H1 (cell line): ENCODE measurements around the gene NLRC5. TPM values are rescaled to one million over a fixed set of nuclear protein-coding genes. Genes with fewer than 3 reads are reported as not detected.
A peak's percentile ranks its signal among the peaks of the same experiment; 100 is the strongest.

ENCODE experiments used
- CTCF ChIA-PET: fragments of 300-600 bp; sonication (Branson Sonifier 250); formaldehyde crosslinking; loops from one replicate; lab custom pipeline; 2021; ENCODE audit not compliant: partially characterized antibody; lab: Charles Lee
- POLR2A ChIA-PET: fragments of 300-600 bp; sonication (Branson Sonifier 250); formaldehyde crosslinking; loops from one replicate; lab custom pipeline; 2021; ENCODE audit warnings: inconsistent platforms; ENCODE audit not compliant: partially characterized antibody; lab: Charles Lee
- DNase-seq, 2 experiments: peaks; one replicate each; pipeline versions ENCODE4 v3.0.0 to v3.0.0-alpha.2; 2010 to 2022; ENCODE audit warnings: low spot score in 2 of 2, low read depth in 1 of 2, mixed read lengths in 1 of 2
- FAIRE-seq: peaks from 2 replicates; lab custom pipeline; 2011; peaks lifted over from hg19 to GRCh38; lab: Jason Lieb, UNC
- H2AFZ ChIP-seq: 2 replicates; pipeline ENCODE4 v1.8.1; 2012; ENCODE audit warnings: low read length, inconsistent platforms
- H2AK5ac ChIP-seq: 2 replicates; pipeline ENCODE4 v1.6.1; 2013; ENCODE audit warnings: low read depth, low read length
- H2BK120ac ChIP-seq: replicated peaks from 2 replicates; pipeline ENCODE3; 2013; ENCODE audit warnings: low read depth, low read length, inconsistent platforms
- H2BK12ac ChIP-seq: 2 replicates; pipeline ENCODE4 v1.6.1; 2013; ENCODE audit warnings: low read depth, low read length
- H2BK15ac ChIP-seq: 2 replicates; pipeline ENCODE4 v1.6.1; 2013; ENCODE audit warnings: low read length
- H2BK20ac ChIP-seq: 2 replicates; pipeline ENCODE4 v1.6.1; 2013; ENCODE audit warnings: low read length
- H2BK5ac ChIP-seq: 2 replicates; pipeline ENCODE4 v1.6.1; 2013; ENCODE audit warnings: low read depth, low read length
- H3K14ac ChIP-seq: 2 replicates; pipeline ENCODE4 v1.6.1; 2013; ENCODE audit warnings: inconsistent platforms; ENCODE audit not compliant: insufficient read length
- H3K18ac ChIP-seq: 2 replicates; pipeline ENCODE4 v1.6.1; 2013; ENCODE audit warnings: low read length; ENCODE audit errors: extremely low read depth
- H3K23ac ChIP-seq: 2 replicates; pipeline ENCODE4 v1.6.1; 2013; ENCODE audit warnings: inconsistent platforms; ENCODE audit not compliant: insufficient read length
- H3K23me2 ChIP-seq: 2 replicates; pipeline ENCODE4 v1.6.1; 2013; ENCODE audit warnings: low read depth, low read length
- H3K27ac ChIP-seq: 2 replicates; pipeline ENCODE4 v1.6.1; 2011; ENCODE audit warnings: low read depth, low read length, inconsistent platforms
- H3K27me3 ChIP-seq, 4 experiments: replicated peaks in 1 of 4; 1 replicate in 1 of 4; 2 replicates in 3 of 4; pipeline versions ENCODE4 v1.6.1 to v1.8.1; 2011 to 2013; ENCODE audit warnings: low read length in 3 of 4, mild to moderate bottlenecking in 3 of 4, inconsistent platforms in 2 of 4, mixed read lengths in 2 of 4, moderate library complexity in 1 of 4; ENCODE audit not compliant: control insufficient read depth in 3 of 4, insufficient read depth in 3 of 4; ENCODE audit errors: extremely low read depth in 1 of 4
- H3K36me3 ChIP-seq, 4 experiments: 2 replicates each; pipeline versions ENCODE4 v1.6.1 to v1.8.1; 2011 to 2013; ENCODE audit warnings: mild to moderate bottlenecking in 4 of 4, low read length in 3 of 4, moderate library complexity in 2 of 4, control low read depth in 1 of 4, inconsistent platforms in 1 of 4; ENCODE audit not compliant: insufficient read depth in 4 of 4, control insufficient read depth in 2 of 4
- H3K4ac ChIP-seq: replicated peaks from 2 replicates; pipeline ENCODE3; 2013; ENCODE audit warnings: low read length, low read depth, mixed read lengths, inconsistent platforms; ENCODE audit not compliant: insufficient read length
- H3K4me1 ChIP-seq, 4 experiments: replicated peaks in 1 of 4; 1 replicate in 1 of 4; 2 replicates in 3 of 4; pipeline versions ENCODE4 v1.6.1 to v1.8.1; 2011 to 2013; ENCODE audit warnings: low read length in 3 of 4, inconsistent platforms in 2 of 4, mixed read lengths in 1 of 4; ENCODE audit not compliant: insufficient read depth in 4 of 4, control insufficient read depth in 3 of 4
- H3K4me2 ChIP-seq, 2 experiments: 2 replicates each; pipeline versions ENCODE4 v1.6.1 to v1.8.1; 2011 to 2013; ENCODE audit warnings: low read depth in 2 of 2, low read length in 2 of 2, control low read depth in 1 of 2, inconsistent platforms in 1 of 2, mild to moderate bottlenecking in 1 of 2; ENCODE audit not compliant: insufficient read depth in 1 of 2
- H3K4me3 ChIP-seq, 4 experiments: fragments of 200-600, 300-600 bp in 1 of 4; sonication (generic), shearing (Covaris generic), sonication (Bioruptor Twin) in 1 of 4; 2 replicates each; pipeline versions ENCODE4 v1.5.1 to v1.8.1; 2011 to 2016; ENCODE audit warnings: low read length in 4 of 4, low read depth in 3 of 4, control low read depth in 2 of 4, inconsistent platforms in 2 of 4, mild to moderate bottlenecking in 2 of 4, mixed read lengths in 1 of 4, moderate library complexity in 1 of 4; ENCODE audit not compliant: insufficient read depth in 2 of 4; ENCODE audit errors: extremely low read depth in 1 of 4
- H3K56ac ChIP-seq: replicated peaks from 2 replicates; pipeline ENCODE3; 2013; ENCODE audit warnings: low read depth, mild to moderate bottlenecking, mixed read lengths, low read length, inconsistent platforms; ENCODE audit not compliant: insufficient read length
- H3K79me1 ChIP-seq: 2 replicates; pipeline ENCODE4 v1.6.1; 2013; ENCODE audit warnings: low read depth, low read length, control low read depth
- H3K79me2 ChIP-seq, 2 experiments: 2 replicates each; pipeline versions ENCODE4 v1.6.1 to v1.8.1; 2012 to 2013; ENCODE audit warnings: low read length in 2 of 2, mild to moderate bottlenecking in 2 of 2, inconsistent platforms in 1 of 2; ENCODE audit not compliant: insufficient read depth in 2 of 2, control insufficient read depth in 1 of 2
- H3K9ac ChIP-seq, 4 experiments: replicated peaks in 1 of 4; 1 replicate in 1 of 4; 2 replicates in 3 of 4; pipeline versions ENCODE4 v1.6.1 to v1.8.1; 2011 to 2013; ENCODE audit warnings: low read depth in 3 of 4, low read length in 3 of 4, control low read depth in 2 of 4, mild to moderate bottlenecking in 2 of 4, moderate library complexity in 2 of 4, inconsistent platforms in 1 of 4; ENCODE audit errors: extremely low read depth in 1 of 4
- H3K9me3 ChIP-seq, 2 experiments: 2 replicates each; pipeline versions ENCODE4 v1.6.1 to v1.8.1; 2012 to 2013; ENCODE audit warnings: mild to moderate bottlenecking in 2 of 2, moderate library complexity in 2 of 2, control low read depth in 1 of 2, inconsistent platforms in 1 of 2, low read depth in 1 of 2, low read length in 1 of 2, mixed read lengths in 1 of 2; ENCODE audit not compliant: insufficient read depth in 2 of 2
- H4K20me1 ChIP-seq, 2 experiments: replicated peaks in 1 of 2; 2 replicates each; pipeline versions ENCODE3 to v1.8.1; 2011 to 2013; ENCODE audit warnings: inconsistent platforms in 2 of 2, low read length in 2 of 2, mild to moderate bottlenecking in 1 of 2; ENCODE audit not compliant: insufficient read depth in 2 of 2, control insufficient read depth in 1 of 2
- H4K5ac ChIP-seq: 2 replicates; pipeline ENCODE4 v1.6.1; 2013; ENCODE audit warnings: low read length, low read depth, mixed read lengths, inconsistent platforms; ENCODE audit not compliant: insufficient read length
- H4K8ac ChIP-seq: 2 replicates; pipeline ENCODE4 v1.8.0; 2013; ENCODE audit warnings: mild to moderate bottlenecking, moderate library complexity, low read length, inconsistent platforms; ENCODE audit not compliant: insufficient read depth; ENCODE audit errors: extremely low read depth
- H4K91ac ChIP-seq: replicated peaks from 2 replicates; pipeline ENCODE3; 2013; ENCODE audit warnings: low read length, mixed read lengths, inconsistent platforms; ENCODE audit not compliant: insufficient read length
- ASH2L ChIP-seq: fragments of 200-600, 300-600 bp; sonication (generic); IDR thresholded peaks from one replicate; pipeline ENCODE4 v1.7.1; 2017; ENCODE audit warnings: low read length
- CBX5 ChIP-seq: fragments of 300-800, 300-1000 bp; sonication (generic); IDR thresholded peaks from 2 replicates; pipeline ENCODE4 v1.7.1; 2016; ENCODE audit warnings: antibody characterized with exemption, low read length, low read depth
- CHD2 ChIP-seq: IDR thresholded peaks from 2 replicates; pipeline ENCODE4 v1.6.1; 2012; ENCODE audit warnings: low read length, improper control_type of control experiment
- SRF ChIP-seq: IDR thresholded peaks from 2 replicates; pipeline ENCODE4 v1.6.1; 2011; ENCODE audit warnings: mild to moderate bottlenecking, low read depth, low read length, moderate library complexity
- SUZ12 ChIP-seq: fragments of 200-600 bp; sonication (generic); IDR thresholded peaks from 2 replicates; pipeline ENCODE4 v1.6.1; 2012; ENCODE audit warnings: mild to moderate bottlenecking, inconsistent platforms, low read length, moderate library complexity, mixed read lengths
- WGBS, 2 experiments: shearing (Covaris generic) in 1 of 2; methylation state at CpG; one replicate each; pipeline versions ENCODE4 v1.1.6 to v1.1.7; 2013 to 2015; ENCODE audit warnings: low lambda C conversion rate in 2 of 2, mixed read lengths in 2 of 2, inconsistent platforms in 1 of 2, low coverage in 1 of 2, missing lambda C conversion rate in 1 of 2; ENCODE audit not compliant: insufficient replicate concordance in 2 of 2, insufficient coverage in 1 of 2, insufficient read length in 1 of 2; ENCODE audit errors: extremely low coverage in 1 of 2, missing lambda C conversion rate in 1 of 2; 5-methylcytosine and 5-hydroxymethylcytosine counted together
- polyA plus RNA-seq, 7 experiments: library from polyadenylated mRNA; depleted of rRNA in 3 of 7; stranded (reverse) in 5 of 7; unstranded in 2 of 7; fragments of >200 nt in 5 of 7; fragments of 200-250 nt in 2 of 7; gene quantifications; 1 replicate in 5 of 7; 2 replicates in 1 of 7; 4 replicates in 1 of 7; pipeline versions ENCODE4 v1.2.1 to v1.2.3, GENCODE V29; 2011 to 2013; ENCODE audit warnings: missing spikeins in 2 of 7, mixed read lengths in 2 of 7
- total RNA-seq: library from RNA; stranded (reverse); fragmentation: NEBNext Ultra II Directional; extraction: Animal tissue kit (Norgen Biotek cat#: 25700); gene quantifications from 2 replicates; pipeline ENCODE4 v1.2.1, GENCODE V29; 2021
- TF ChIP-seq, protein P1 (sequence below), 3 experiments: IDR thresholded peaks; 1 replicate in 2 of 3; 2 replicates in 1 of 3; pipeline versions ENCODE4 v1.5.1 to v1.6.1; 2011; ENCODE audit warnings: low read length in 3 of 3, mild to moderate bottlenecking in 3 of 3, inconsistent platforms in 2 of 3, low read depth in 1 of 3, moderate library complexity in 1 of 3; ENCODE audit not compliant: insufficient read depth in 1 of 3; ENCODE audit errors: control extremely low read depth in 1 of 3

NLRC5 gene
- total and polyA plus RNA-seq, 2 of the 8 experiments (the other 6 are each of a cell fraction or from before 2014, with no cell fraction given), result 2.2 to 3.2 TPM

- no peak within 1 kb of the TSS for H3K14ac ChIP-seq
- no peaks in the 10 kb centered on the region for H3K79me1 ChIP-seq
- H2BK5ac ChIP-seq, result no peak within 1 kb of the TSS
- H4K5ac ChIP-seq, result no peak within 1 kb of the TSS
- H3K36me3 ChIP-seq, result no peaks in the 10 kb centered on the region
- H3K9ac ChIP-seq, result no peak within 1 kb of the TSS
- H4K20me1 ChIP-seq, result no peaks in the 10 kb centered on the region
- no peak within 1 kb of the TSS for H2BK15ac ChIP-seq
- ChIA-PET CTCF (interaction anchor here (0.8 to 5.2 kb wide), 9 partner anchors 9 to 338 kb away, joined by 3 to 38 read pairs (median 4); no protein-coding TSS in a partner anchor), POLR2A (no interaction called here)
- H3K79me2 ChIP-seq, result no peaks in the 10 kb centered on the region
- no peaks in the 10 kb centered on the region for H3K27me3 ChIP-seq
- H3K23ac ChIP-seq, result no peak within 1 kb of the TSS
- FAIRE-seq, result no peak
- TF ChIP-seq SRF, result no peak
- TF ChIP-seq CBX5, result no peak
- TF ChIP-seq, protein P1, sequence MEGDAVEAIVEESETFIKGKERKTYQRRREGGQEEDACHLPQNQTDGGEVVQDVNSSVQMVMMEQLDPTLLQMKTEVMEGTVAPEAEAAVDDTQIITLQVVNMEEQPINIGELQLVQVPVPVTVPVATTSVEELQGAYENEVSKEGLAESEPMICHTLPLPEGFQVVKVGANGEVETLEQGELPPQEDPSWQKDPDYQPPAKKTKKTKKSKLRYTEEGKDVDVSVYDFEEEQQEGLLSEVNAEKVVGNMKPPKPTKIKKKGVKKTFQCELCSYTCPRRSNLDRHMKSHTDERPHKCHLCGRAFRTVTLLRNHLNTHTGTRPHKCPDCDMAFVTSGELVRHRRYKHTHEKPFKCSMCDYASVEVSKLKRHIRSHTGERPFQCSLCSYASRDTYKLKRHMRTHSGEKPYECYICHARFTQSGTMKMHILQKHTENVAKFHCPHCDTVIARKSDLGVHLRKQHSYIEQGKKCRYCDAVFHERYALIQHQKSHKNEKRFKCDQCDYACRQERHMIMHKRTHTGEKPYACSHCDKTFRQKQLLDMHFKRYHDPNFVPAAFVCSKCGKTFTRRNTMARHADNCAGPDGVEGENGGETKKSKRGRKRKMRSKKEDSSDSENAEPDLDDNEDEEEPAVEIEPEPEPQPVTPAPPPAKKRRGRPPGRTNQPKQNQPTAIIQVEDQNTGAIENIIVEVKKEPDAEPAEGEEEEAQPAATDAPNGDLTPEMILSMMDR (IDR thresholded peaks at IDR 0.05; ENCODE audit: control extremely low read depth in 1 of 3, insufficient read depth in 1 of 3, low read depth in 1 of 3, low read length in 3 of 3), result no peak
- TF ChIP-seq ASH2L, result no peak
- no peak for TF ChIP-seq CHD2
- TF ChIP-seq SUZ12, result no peak
- no peak for DNase-seq
- H3K27ac ChIP-seq, result no peak within 1 kb of the TSS
- no peak within 1 kb of the TSS for H2BK12ac ChIP-seq
- H2BK120ac ChIP-seq, result no peak within 1 kb of the TSS
- no peak within 1 kb of the TSS for H3K56ac ChIP-seq
- 91% methylated on average over 12 of the region's 12 CpGs; no CpG with 5 or more reads in 1 of the 2 experiments for WGBS, 2 experiments
- H2BK20ac ChIP-seq, result no peak within 1 kb of the TSS
- no peak within 1 kb of the TSS for H3K4me3 ChIP-seq
- H3K4me2 ChIP-seq, result no peak within 1 kb of the TSS
- H4K91ac ChIP-seq, result no peak within 1 kb of the TSS
- no peak within 1 kb of the TSS for H3K4ac ChIP-seq
- no peaks in the 10 kb centered on the region for H3K23me2 ChIP-seq
- H3K18ac ChIP-seq, result no peak within 1 kb of the TSS
- H4K8ac ChIP-seq, result peak within 1 kb of the TSS; percentile 41; the same call in 1 of the 2 replicates
- no peaks in the 10 kb centered on the region for H3K9me3 ChIP-seq
- H2AK5ac ChIP-seq, result no peak within 1 kb of the TSS
- peaks cover 0 to 2% (median 1%) of the 10 kb centered on the region in 4 experiments; a peak in 4 of 7 replicates for H3K4me1 ChIP-seq
- no peak within 1 kb of the TSS for H2AFZ ChIP-seq
Measured at GRCh38 chr16:56961851-56962281, 27.5 kb upstream of the NLRC5 start, which contains the start of gene CETP. TSS of gene CETP (plus strand) at chr16:56961950. CDS start at chr16:56961980, 30 bp downstream.
